Activated B cell treated with CpG ODN at 0.5 μM for 24 hours (primary cell): Measurements from ENCODE around the gene TRPV5. TPM values are rescaled to one million over a fixed set of nuclear protein-coding genes. Genes with fewer than 3 reads are reported as not detected.

Experiments
- ATAC-seq: fragments of 200-7000 bp; cut with Tn5 transposase; one replicate; pipeline ENCODE4 v1.10.0; 2021; ENCODE audit warnings: low read depth, mild to moderate bottlenecking, moderate library complexity
- CTCF ChIA-PET: fragments of 350-600 bp; sonication (Branson Sonifier 250); formaldehyde crosslinking; loops from one replicate; lab custom pipeline; 2021; ENCODE audit warnings: antibody characterized with exemption; lab: Charles Lee
- POLR2A ChIA-PET: fragments of 350-600 bp; sonication (Branson Sonifier 250); formaldehyde crosslinking; loops from one replicate; lab custom pipeline; 2021; ENCODE audit warnings: antibody characterized with exemption; lab: Charles Lee
- DNase-seq: peaks from one replicate; pipeline ENCODE4 v3.0.0; 2022
- H3K27ac Mint-ChIP-seq: one replicate; pipeline ENCODE4 v1.8.0; 2020; ENCODE audit warnings: mixed read lengths
- H3K27me3 Mint-ChIP-seq: one replicate; pipeline ENCODE4 v1.8.0; 2021; ENCODE audit warnings: mixed read lengths
- H3K36me3 Mint-ChIP-seq: one replicate; pipeline ENCODE4 v1.8.0; 2021; ENCODE audit warnings: low read depth, mixed read lengths
- H3K4me1 Mint-ChIP-seq: one replicate; pipeline ENCODE4 v1.8.0; 2021; ENCODE audit warnings: mixed read lengths
- H3K4me3 Mint-ChIP-seq: one replicate; pipeline ENCODE4 v1.8.0; 2020; ENCODE audit warnings: mild to moderate bottlenecking, mixed read lengths
- H3K9me3 Mint-ChIP-seq: one replicate; pipeline ENCODE4 v1.8.0; 2020; ENCODE audit warnings: mixed read lengths
- CTCF ChIP-seq: fragments of 200-600 bp; IDR thresholded peaks from one replicate; pipeline ENCODE4 v1.8.0; 2022; ENCODE audit warnings: antibody characterized with exemption, mild to moderate bottlenecking
- intact Hi-C: fragments of 100-400 bp; cut with micrococcal nuclease; formaldehyde crosslinking; loops from one replicate; pipeline ENCODE4 v1.15.1; 2024
- total RNA-seq: library from RNA; stranded (reverse); gene quantifications from 2 replicates; pipeline ENCODE4 v1.2.3, GENCODE V29; 2022

The TRPV5 gene
- total RNA-seq, 1 donor from 2014 or later, result 0.11 TPM

GRCh38 chr7:142917447-142917846, 16.1 kb downstream of the TRPV5 start:
- Mint-ChIP-seq H3K4me1 (no peaks in the 10 kb centered on the region), H3K4me3 (no peak overlapping the region), H3K27me3 (peaks cover 14% of the 10 kb centered on the region), H3K9me3 (no peaks in the 10 kb centered on the region), H3K27ac (no peak overlapping the region), H3K36me3 (no peaks in the 10 kb centered on the region)
- ATAC-seq (no peak), DNase-seq (no peak)
- intact Hi-C loops, result no loop called here
- CTCF ChIA-PET, result no interaction called here
- TF ChIP-seq CTCF, result no peak
- POLR2A ChIA-PET, result no interaction called here

DNA sequence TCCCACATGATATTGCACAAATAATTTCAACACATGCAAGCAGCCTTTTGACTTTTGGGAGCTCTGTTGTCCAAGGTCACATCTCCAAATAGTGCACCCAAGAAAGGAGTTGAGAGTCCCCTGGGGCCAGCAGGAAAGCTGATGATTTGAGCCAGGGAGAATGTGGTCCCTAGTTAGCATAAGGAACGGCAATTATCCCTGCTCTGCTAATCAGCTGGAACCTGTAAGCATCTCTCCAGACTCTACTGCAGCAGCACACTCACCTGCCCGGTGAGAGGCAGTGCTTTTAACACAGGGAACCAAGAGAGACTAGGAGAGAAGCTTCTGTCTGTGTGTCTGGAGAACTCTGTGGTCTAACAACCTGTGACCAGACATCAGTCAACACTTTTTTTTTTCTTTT, 17.0 kb downstream of the TRPV5 start:
- ChIA-PET POLR2A (no interaction called here), CTCF (no interaction called here)
- intact Hi-C loops, result no loop called here
- H3K4me1 Mint-ChIP-seq, result no peaks in the 10 kb centered on the region
- H3K4me3 Mint-ChIP-seq, result no peak overlapping the region
- ATAC-seq (no peak), DNase-seq (no peak)
- H3K27me3 Mint-ChIP-seq, result peaks cover 17% of the 10 kb centered on the region
- no peak for TF ChIP-seq CTCF
- H3K36me3 Mint-ChIP-seq, result no peaks in the 10 kb centered on the region
- H3K9me3 Mint-ChIP-seq, result no peaks in the 10 kb centered on the region
- H3K27ac Mint-ChIP-seq, result no peak overlapping the region

GRCh38 chr7:142915315-142915714, 18.2 kb downstream of the TRPV5 start:
- ChIA-PET POLR2A (no interaction called here), CTCF (no interaction called here)
- H3K4me3 Mint-ChIP-seq, result no peak overlapping the region
- H3K27ac Mint-ChIP-seq, result no peak overlapping the region
- H3K9me3 Mint-ChIP-seq, result no peaks in the 10 kb centered on the region
- no peak for TF ChIP-seq CTCF
- intact Hi-C loops, result no loop called here
- no peaks in the 10 kb centered on the region for H3K36me3 Mint-ChIP-seq
- DNase-seq (no peak), ATAC-seq (no peak)
- H3K4me1 Mint-ChIP-seq, result no peaks in the 10 kb centered on the region
- peaks cover 17% of the 10 kb centered on the region for H3K27me3 Mint-ChIP-seq

DNA sequence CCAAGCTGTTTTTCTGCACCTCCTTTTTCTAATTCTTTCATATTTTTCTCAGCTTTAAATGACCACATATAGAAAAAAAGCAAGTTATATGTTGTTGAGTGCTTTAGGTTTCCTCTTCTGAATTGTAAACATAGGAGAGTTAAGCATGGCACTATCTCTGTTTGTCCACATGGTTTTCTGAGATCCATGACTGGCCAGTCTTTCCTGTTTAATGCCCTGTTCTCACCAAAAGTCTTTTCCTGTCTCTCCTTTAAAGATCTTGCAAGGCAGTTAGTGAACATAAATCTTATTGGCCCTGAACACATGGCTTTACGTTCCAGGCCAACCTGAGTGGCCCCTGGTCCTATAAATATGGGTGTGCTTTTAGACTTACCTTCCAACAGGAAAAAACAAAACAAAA, 19.4 kb downstream of the TRPV5 start:
- CTCF ChIA-PET, result no interaction called here
- TF ChIP-seq CTCF, result no peak
- H3K27ac Mint-ChIP-seq, result no peak overlapping the region
- no peaks in the 10 kb centered on the region for H3K9me3 Mint-ChIP-seq
- DNase-seq (no peak), ATAC-seq (no peak)
- intact Hi-C loops, result no loop called here
- POLR2A ChIA-PET, result no interaction called here
- H3K27me3 Mint-ChIP-seq, result peaks cover 24% of the 10 kb centered on the region
- H3K36me3 Mint-ChIP-seq, result no peaks in the 10 kb centered on the region
- H3K4me1 Mint-ChIP-seq, result no peaks in the 10 kb centered on the region
- no peak overlapping the region for H3K4me3 Mint-ChIP-seq

DNA sequence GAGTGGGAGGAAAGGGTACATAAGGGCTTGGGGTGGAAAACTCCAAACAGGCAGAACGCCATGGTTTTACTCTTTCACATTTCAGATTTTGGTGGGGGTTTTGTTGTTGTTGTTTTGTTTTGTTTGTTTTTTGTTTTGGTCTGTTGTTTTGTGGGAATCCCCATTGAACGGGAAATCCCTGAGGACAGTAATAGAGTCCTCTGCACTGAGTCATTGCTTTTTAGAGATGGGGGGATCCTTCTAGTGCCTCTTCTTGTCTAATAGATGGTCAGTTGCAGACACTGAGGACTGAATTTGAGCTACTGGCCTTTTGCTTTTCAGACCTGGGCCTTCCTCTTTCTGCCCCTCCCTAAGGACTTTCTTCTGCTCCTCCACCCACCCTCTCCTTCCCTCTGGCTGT, 20.0 kb downstream of the TRPV5 start:
- Mint-ChIP-seq H3K36me3 (no peaks in the 10 kb centered on the region), H3K27ac (no peak overlapping the region), H3K9me3 (no peaks in the 10 kb centered on the region), H3K27me3 (peaks cover 24% of the 10 kb centered on the region), H3K4me3 (no peak overlapping the region), H3K4me1 (no peaks in the 10 kb centered on the region)
- ChIA-PET POLR2A (no interaction called here), CTCF (no interaction called here)
- intact Hi-C loops, result no loop called here
- no peak for TF ChIP-seq CTCF
- ATAC-seq (no peak), DNase-seq (no peak)
